Lower lobe of right lung (tissue), 2 donors: ENCODE data around the gene HSPH1. TPM values are rescaled to one million over a fixed set of nuclear protein-coding genes. Genes with fewer than 3 reads are reported as not detected.
"Not testable (repeated sequence)": the region's sequence is repeated elsewhere in the genome, so short reads cannot be mapped to it uniquely, and the experiment has no call there.

Experiments
- ATAC-seq, 2 donors: fragments of 200-7000 bp; cut with Tn5 transposase; one replicate each; pipeline ENCODE4 v1.9.1; 2020 to 2022; ENCODE audit warnings: mild to moderate bottlenecking in 2 of 2, moderate library complexity in 2 of 2
- DNase-seq: peaks from one replicate; pipeline ENCODE4 v3.0.0-alpha.2; 2020
- H3K27ac ChIP-seq: fragments of 200-600 bp; one replicate; pipeline ENCODE4 v1.8.0; 2022
- H3K27me3 ChIP-seq: fragments of 200-600 bp; one replicate; pipeline ENCODE4 v1.8.0; 2022; ENCODE audit warnings: low read depth
- H3K36me3 ChIP-seq: fragments of 200-600 bp; one replicate; pipeline ENCODE4 v1.8.0; 2022; ENCODE audit warnings: mild to moderate bottlenecking
- H3K4me1 ChIP-seq: fragments of 200-600 bp; one replicate; pipeline ENCODE4 v1.8.0; 2022
- H3K4me3 ChIP-seq: fragments of 200-600 bp; one replicate; pipeline ENCODE4 v1.8.0; 2022; ENCODE audit warnings: mild to moderate bottlenecking
- H3K9me3 ChIP-seq: fragments of 200-600 bp; one replicate; pipeline ENCODE4 v1.8.0; 2022
- intact Hi-C: fragments of 100-400 bp; cut with DNase I; formaldehyde crosslinking; loops from one replicate; pipeline ENCODE4 v1.11.0; 2022
- total RNA-seq: library from RNA; stranded (reverse); fragmentation: NEBNext Ultra II Directional; extraction: Animal tissue kit (Norgen Biotek cat#: 25700); gene quantifications from one replicate; pipeline ENCODE4 v1.2.1, GENCODE V29; 2021
- TF ChIP-seq, protein P1 (sequence below): fragments of 200-600 bp; IDR thresholded peaks from one replicate; pipeline ENCODE4 v1.8.0; 2022; ENCODE audit warnings: antibody characterized with exemption, mild to moderate bottlenecking
- donor health status: DM: no; HTN: yes; CAD: no; lungs with severe emphysema.

The HSPH1 gene
- total RNA-seq, 1 donor from 2014 or later, result 108 TPM

DNA sequence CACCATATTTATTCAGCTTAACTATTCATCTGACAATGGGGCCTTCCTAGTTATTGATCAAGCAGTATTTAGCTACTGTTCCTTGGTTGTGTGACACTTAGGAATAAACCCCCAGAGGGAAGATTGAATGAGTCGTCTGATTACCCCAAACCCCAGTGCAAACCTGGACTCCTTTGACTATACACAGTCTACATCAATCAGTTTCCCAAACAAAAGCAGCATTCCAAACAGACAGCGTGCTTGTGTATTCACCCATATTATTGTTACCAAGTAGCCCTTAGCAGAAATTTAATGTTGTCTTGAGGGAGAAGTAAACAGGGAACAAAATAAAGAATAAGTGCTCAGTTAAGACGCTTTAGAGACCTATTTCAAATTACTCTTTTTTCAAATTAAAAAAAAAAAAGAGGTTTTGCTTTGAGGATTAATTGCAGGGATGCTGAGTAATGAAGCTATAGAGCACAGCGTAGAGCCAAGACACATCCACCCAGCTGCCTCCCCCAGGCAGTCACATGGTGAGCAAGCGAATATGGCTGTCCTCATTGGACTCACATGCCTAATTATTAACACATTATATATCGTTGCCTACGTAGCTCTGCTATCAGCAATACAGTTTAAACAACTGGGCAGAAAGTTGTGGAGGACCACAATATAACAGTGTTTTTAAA lies 23.4 kb upstream of the HSPH1 start:
- Histone ChIP-seq H3K27ac (no peak overlapping the region), H3K9me3 (no peaks in the 10 kb centered on the region), H3K4me3 (no peak overlapping the region), H3K4me1 (no peaks in the 10 kb centered on the region), H3K27me3 (no peaks in the 10 kb centered on the region), H3K36me3 (no peaks in the 10 kb centered on the region)
- no peak for ATAC-seq
- TF ChIP-seq, protein P1, sequence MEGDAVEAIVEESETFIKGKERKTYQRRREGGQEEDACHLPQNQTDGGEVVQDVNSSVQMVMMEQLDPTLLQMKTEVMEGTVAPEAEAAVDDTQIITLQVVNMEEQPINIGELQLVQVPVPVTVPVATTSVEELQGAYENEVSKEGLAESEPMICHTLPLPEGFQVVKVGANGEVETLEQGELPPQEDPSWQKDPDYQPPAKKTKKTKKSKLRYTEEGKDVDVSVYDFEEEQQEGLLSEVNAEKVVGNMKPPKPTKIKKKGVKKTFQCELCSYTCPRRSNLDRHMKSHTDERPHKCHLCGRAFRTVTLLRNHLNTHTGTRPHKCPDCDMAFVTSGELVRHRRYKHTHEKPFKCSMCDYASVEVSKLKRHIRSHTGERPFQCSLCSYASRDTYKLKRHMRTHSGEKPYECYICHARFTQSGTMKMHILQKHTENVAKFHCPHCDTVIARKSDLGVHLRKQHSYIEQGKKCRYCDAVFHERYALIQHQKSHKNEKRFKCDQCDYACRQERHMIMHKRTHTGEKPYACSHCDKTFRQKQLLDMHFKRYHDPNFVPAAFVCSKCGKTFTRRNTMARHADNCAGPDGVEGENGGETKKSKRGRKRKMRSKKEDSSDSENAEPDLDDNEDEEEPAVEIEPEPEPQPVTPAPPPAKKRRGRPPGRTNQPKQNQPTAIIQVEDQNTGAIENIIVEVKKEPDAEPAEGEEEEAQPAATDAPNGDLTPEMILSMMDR, result no peak
- no peak for DNase-seq
- intact Hi-C loops, result no loop called here

DNA sequence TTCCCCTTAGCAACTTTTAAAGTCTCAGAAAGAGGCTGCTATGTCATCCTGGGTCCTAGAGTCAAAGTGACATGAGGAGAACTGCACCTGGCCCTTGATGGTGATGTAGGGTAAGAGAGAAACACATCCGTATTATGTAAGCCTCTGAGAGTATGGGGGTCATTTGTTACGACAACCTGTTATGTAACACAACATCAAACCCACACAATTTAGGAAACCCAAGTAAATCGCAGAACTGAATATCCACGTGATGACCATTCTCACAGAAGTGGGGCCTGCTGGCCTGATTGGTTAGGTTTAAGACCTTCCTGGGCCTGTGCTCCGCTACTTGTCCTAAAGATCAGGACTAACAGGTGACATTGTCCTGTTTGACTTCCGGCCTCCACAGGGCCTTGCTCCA lies 22.7 kb upstream of the HSPH1 start:
- Histone ChIP-seq H3K27me3 (no peaks in the 10 kb centered on the region), H3K27ac (no peak overlapping the region), H3K9me3 (no peaks in the 10 kb centered on the region), H3K4me3 (no peak overlapping the region), H3K4me1 (no peaks in the 10 kb centered on the region), H3K36me3 (no peaks in the 10 kb centered on the region)
- no peak for DNase-seq
- intact Hi-C loops, result no loop called here
- TF ChIP-seq, protein P1, result no peak
- no peak for ATAC-seq

DNA sequence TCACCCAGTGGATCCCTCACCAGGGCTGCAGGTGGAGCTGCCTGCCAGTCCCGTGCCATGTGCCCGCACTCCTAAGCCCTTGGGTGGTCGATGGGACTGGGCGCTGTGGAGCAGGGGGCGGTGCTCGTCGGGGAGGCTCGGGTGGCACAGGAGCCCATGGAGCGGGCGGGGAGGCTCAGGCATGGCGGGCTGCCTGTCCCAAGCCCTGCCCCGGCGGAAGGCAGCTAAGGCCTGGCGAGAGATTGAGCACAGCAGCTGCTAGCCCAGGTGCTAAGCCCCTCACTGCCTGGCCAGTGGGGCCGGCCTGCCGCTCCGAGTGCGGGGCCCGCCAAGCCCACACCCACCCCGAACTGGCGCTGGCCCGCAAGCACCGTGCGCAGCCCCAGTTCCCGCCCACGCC lies 21.3 kb upstream of the HSPH1 start:
- intact Hi-C loops, result no loop called here
- DNase-seq, result no peak
- Histone ChIP-seq H3K27ac (no peak overlapping the region), H3K4me3 (no peak overlapping the region), H3K36me3 (no peaks in the 10 kb centered on the region), H3K9me3 (no peaks in the 10 kb centered on the region), H3K27me3 (no peaks in the 10 kb centered on the region), H3K4me1 (no peaks in the 10 kb centered on the region)
- ATAC-seq, result no peak
- TF ChIP-seq, protein P1, result no peak

DNA sequence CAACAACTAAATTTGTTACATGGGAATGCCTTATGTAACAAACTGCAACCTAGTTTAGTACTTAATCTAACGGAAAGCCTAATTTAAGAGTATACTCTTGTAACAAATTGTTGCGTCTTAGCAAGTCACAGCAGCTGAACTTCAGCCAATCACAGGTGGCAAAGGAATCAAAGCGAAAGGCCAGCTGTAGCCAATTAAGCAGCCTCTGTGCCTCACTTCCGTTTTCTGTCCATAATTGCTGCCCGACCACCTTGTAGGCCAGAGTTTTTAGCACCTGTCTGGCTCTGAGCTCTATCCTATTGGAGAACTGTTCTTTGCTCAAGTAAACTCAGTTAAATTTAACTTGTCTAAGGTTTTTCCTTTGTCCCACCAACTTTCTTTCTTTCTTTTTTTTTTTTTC lies 18.1 kb upstream of the HSPH1 start:
- Histone ChIP-seq H3K36me3 (no peaks in the 10 kb centered on the region), H3K27me3 (no peaks in the 10 kb centered on the region), H3K4me3 (no peak overlapping the region), H3K27ac (no peak overlapping the region), H3K4me1 (no peaks in the 10 kb centered on the region), H3K9me3 (no peaks in the 10 kb centered on the region)
- TF ChIP-seq, protein P1, result no peak
- DNase-seq, result no peak
- intact Hi-C loops, result no loop called here
- ATAC-seq, result no peak

DNA sequence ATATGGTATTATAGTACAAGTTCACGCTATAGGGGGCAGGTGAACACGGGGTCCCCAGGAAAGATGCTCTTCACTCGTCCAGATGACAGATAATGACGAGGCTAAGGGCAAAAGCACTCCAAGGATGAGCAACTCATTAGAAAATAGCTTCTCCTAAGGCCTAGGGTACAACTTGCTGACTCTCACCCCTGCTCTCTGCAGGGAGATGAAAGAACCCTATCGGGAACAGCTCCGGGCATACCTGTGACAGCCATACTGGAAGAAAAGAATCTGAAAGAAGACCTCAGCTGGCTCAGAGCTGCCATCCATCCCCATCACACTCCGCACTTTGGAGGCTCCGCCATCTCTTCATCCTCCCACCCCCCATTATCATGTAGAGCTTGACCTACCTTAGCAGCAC lies 17.5 kb upstream of the HSPH1 start:
- H3K9me3 ChIP-seq, result no peaks in the 10 kb centered on the region
- TF ChIP-seq, protein P1, result no peak
- H3K27ac ChIP-seq, result no peak overlapping the region
- intact Hi-C loops, result no loop called here
- DNase-seq (no peak), ATAC-seq (no peak)
- no peak overlapping the region for H3K4me3 ChIP-seq
- H3K36me3 ChIP-seq, result no peaks in the 10 kb centered on the region
- no peaks in the 10 kb centered on the region for H3K4me1 ChIP-seq
- H3K27me3 ChIP-seq, result no peaks in the 10 kb centered on the region

DNA sequence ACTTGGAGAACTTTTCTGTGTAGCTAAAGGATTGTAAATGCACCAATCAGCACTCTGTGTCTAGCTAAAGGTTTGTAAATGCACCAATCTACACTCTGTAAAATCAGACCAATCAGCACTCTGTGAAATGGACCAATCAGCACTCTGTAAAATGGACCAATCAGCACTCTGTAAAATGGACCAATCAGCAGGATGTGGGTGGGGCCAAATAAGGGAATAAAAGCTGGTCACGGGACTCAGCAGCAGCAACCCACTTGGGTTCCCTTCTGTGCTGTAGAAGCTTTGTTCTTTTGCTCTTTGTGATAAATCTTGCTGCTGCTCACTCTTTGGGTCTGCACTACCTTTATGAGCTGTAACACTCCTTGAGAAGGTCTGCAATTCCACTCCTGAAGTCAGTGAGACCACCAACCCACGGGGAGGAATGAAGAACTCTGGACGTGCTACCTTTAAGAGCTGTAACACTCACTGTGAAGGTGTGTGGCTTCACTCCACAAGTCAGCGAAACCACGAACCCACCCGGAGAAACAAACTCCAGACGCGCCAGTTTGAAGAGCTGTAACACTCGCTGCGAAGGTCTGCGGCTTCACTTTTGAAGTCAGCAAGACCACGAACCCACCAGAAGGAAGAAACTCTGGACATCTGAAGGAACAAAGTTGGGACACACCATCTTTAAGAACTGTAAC lies 16.2 kb upstream of the HSPH1 start:
- intact Hi-C loops, H3K4me3 ChIP-seq, ATAC-seq, H3K36me3 ChIP-seq, H3K4me1 ChIP-seq, H3K9me3 ChIP-seq, DNase-seq, H3K27ac ChIP-seq, H3K27me3 ChIP-seq: not testable (repeated sequence)
